Right kidney (tissue), 9 donors: ENCODE results near the gene ATP2A2.
"Not testable (repeated sequence)": the region's sequence is repeated elsewhere in the genome, so short reads cannot be mapped to it uniquely, and the experiment has no call there.

ENCODE experiments used
- DNase-seq: peaks from one replicate; pipeline ENCODE4 v3.0.0-alpha.2; 2016
- long read RNA-seq, 8 donors: transcript quantifications; one replicate each; lab custom pipeline, GENCODE V29; 2026

ATP2A2 gene
- long read RNA-seq, donor 1, full-length matches to known transcripts, result 7 of 331 reads
- long read RNA-seq, donor 1, partial matches to known transcripts, result 208 of 331 reads
- long read RNA-seq, donor 1, other reads (novel, unspliced or antisense), result 116 of 331 reads
- long read RNA-seq, donor 2, full-length matches to known transcripts, result 2 of 2 reads
- long read RNA-seq, donor 2, partial matches to known transcripts, result 0 of 2 reads
- long read RNA-seq, donor 2, other reads (novel, unspliced or antisense), result 0 of 2 reads
- long read RNA-seq, donor 3, full-length matches to known transcripts, result 3 of 13 reads
- long read RNA-seq, donor 3, partial matches to known transcripts, result 10 of 13 reads
- long read RNA-seq, donor 3, other reads (novel, unspliced or antisense), result 0 of 13 reads
- long read RNA-seq, donor 4, full-length matches to known transcripts, result 2 of 2 reads
- long read RNA-seq, donor 4, partial matches to known transcripts, result 0 of 2 reads
- long read RNA-seq, donor 4, other reads (novel, unspliced or antisense), result 0 of 2 reads
- long read RNA-seq, donor 5, full-length matches to known transcripts, result 7 of 13 reads
- long read RNA-seq, donor 5, partial matches to known transcripts, result 6 of 13 reads
- long read RNA-seq, donor 5, other reads (novel, unspliced or antisense), result 0 of 13 reads
- long read RNA-seq, donor 6, full-length matches to known transcripts, result 8 of 21 reads
- long read RNA-seq, donor 6, partial matches to known transcripts, result 13 of 21 reads
- long read RNA-seq, donor 6, other reads (novel, unspliced or antisense), result 0 of 21 reads
- long read RNA-seq, donor 7, full-length matches to known transcripts, result 7 of 51 reads
- long read RNA-seq, donor 7, partial matches to known transcripts, result 44 of 51 reads
- long read RNA-seq, donor 7, other reads (novel, unspliced or antisense), result 0 of 51 reads
- long read RNA-seq, donor 8, full-length matches to known transcripts, result 7 of 7 reads
- long read RNA-seq, donor 8, partial matches to known transcripts, result 0 of 7 reads
- long read RNA-seq, donor 8, other reads (novel, unspliced or antisense), result 0 of 7 reads

- peak; percentile 96 for DNase-seq
Measured at GRCh38 chr12:110280779-110281548, at the start of gene ATP2A2. Gene ATP2A2 (plus strand): TSS chr12:110281247. CDS start chr12:110281790, 543 bp downstream.

- DNase-seq, result no peak
Measured at GRCh38 chr12:110233212-110233903, 47.7 kb upstream of the ATP2A2 start.

GRCh38 chr12:110234331-110234751 is 46.7 kb upstream of the ATP2A2 start:
- no peak for DNase-seq

- no peak for DNase-seq
Measured at GRCh38 chr12:110234755-110235154, 46.3 kb upstream of the ATP2A2 start.

GRCh38 chr12:110235383-110235782 is 45.7 kb upstream of the ATP2A2 start:
- no peak for DNase-seq

- DNase-seq, result no peak
Measured at GRCh38 chr12:110243227-110243626, 37.8 kb upstream of the ATP2A2 start.

GRCh38 chr12:110244372-110244771 is 36.7 kb upstream of the ATP2A2 start:
- DNase-seq, result no peak

- no peak for DNase-seq
Measured at GRCh38 chr12:110244829-110245228, 36.2 kb upstream of the ATP2A2 start.

- no peak for DNase-seq
Measured at GRCh38 chr12:110245369-110245772, 35.7 kb upstream of the ATP2A2 start.

GRCh38 chr12:110246636-110247339 is 34.3 kb upstream of the ATP2A2 start:
- no peak for DNase-seq

- peak; percentile 70 for DNase-seq
Measured at GRCh38 chr12:110247340-110248095, 33.5 kb upstream of the ATP2A2 start.

- no peak for DNase-seq
Measured at GRCh38 chr12:110248096-110248447, 33.0 kb upstream of the ATP2A2 start.

GRCh38 chr12:110249105-110249504 is 31.9 kb upstream of the ATP2A2 start:
- no peak for DNase-seq

- peak; percentile 42 for DNase-seq
Measured at GRCh38 chr12:110249716-110250225, 31.3 kb upstream of the ATP2A2 start.

- DNase-seq, result no peak
Measured at GRCh38 chr12:110251381-110251780, 29.7 kb upstream of the ATP2A2 start.

- DNase-seq, result no peak
Measured at GRCh38 chr12:110252716-110253115, 28.3 kb upstream of the ATP2A2 start.

GRCh38 chr12:110253176-110253575 is 27.9 kb upstream of the ATP2A2 start:
- no peak for DNase-seq

- DNase-seq, result no peak
Measured at GRCh38 chr12:110254971-110255540, 26.0 kb upstream of the ATP2A2 start.

GRCh38 chr12:110255890-110256456 is 25.1 kb upstream of the ATP2A2 start:
- not testable (repeated sequence) for DNase-seq
